ENCODE measurements around the gene TBKBP1.

Gene TBKBP1

DNA sequence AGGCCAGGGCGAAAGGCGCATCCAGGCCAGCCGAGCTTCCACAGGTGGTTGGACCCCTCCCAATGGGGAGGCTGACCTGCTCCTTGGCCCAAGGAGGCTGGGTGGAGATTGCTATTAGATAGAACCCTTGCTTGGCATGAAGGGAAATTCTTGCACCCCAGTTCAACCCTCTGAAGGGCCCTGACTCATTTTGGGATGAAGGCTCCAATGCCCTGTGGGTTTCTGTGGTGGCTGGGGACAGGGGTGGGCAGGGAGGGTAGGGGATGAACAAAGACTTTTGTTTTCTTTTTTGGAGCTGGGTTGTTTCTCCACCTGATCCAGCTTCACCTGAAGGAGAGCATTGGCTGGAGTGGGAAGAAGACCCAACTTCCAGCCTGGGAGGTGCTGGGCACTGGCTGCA is 22.4 kb downstream of the TBKBP1 start:
- DNase-seq = no peak

- no peak for DNase-seq
These were observed 23.3 kb downstream of the TBKBP1 start for GRCh38 chr17:47717261-47717697.

- DNase-seq = peak; percentile 47
These were observed 24.1 kb downstream of the TBKBP1 start for GRCh38 chr17:47717979-47718621.

- no peak for DNase-seq
These were observed 24.9 kb downstream of the TBKBP1 start for GRCh38 chr17:47718634-47719405.

DNA sequence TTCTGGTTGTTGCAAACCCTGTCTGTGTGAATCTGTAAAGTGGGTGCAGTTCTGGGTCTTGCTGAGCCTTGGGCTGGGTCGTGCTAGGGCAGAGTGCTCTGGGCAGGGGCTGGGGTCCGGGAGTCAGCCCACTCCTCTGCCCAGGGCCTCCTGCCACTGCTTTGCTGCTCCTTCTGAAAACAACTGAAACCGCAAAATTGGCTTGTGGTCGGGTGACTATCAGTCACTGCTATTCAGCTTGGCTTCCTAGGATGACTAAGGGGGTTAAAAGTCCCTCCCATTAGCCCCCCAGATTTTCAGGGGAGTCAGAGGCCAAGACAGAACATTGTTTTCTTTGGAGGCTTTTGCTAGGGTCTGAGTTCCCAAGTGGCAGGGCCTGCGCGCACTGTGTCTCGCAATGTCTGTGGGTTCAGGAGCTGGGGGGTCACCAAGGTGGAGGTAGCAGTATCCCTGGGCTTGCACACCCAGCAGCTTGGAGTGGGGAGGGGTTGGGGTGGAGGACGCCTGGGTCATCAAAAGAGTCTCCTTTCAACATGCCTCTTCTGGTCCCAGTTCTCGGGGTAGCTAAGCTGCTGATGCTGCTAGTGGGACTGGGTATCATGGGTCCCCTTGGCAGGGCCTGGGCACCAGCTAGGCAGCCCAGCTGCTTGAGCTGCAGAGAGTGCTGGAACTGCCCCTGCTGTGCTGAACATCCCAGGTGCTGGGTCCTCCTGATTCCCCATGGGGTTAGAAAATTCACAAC is 25.6 kb downstream of the TBKBP1 start:
- DNase-seq = no peak

- DNase-seq = no peak
These were observed 26.2 kb downstream of the TBKBP1 start for GRCh38 chr17:47720196-47720595.

DNA sequence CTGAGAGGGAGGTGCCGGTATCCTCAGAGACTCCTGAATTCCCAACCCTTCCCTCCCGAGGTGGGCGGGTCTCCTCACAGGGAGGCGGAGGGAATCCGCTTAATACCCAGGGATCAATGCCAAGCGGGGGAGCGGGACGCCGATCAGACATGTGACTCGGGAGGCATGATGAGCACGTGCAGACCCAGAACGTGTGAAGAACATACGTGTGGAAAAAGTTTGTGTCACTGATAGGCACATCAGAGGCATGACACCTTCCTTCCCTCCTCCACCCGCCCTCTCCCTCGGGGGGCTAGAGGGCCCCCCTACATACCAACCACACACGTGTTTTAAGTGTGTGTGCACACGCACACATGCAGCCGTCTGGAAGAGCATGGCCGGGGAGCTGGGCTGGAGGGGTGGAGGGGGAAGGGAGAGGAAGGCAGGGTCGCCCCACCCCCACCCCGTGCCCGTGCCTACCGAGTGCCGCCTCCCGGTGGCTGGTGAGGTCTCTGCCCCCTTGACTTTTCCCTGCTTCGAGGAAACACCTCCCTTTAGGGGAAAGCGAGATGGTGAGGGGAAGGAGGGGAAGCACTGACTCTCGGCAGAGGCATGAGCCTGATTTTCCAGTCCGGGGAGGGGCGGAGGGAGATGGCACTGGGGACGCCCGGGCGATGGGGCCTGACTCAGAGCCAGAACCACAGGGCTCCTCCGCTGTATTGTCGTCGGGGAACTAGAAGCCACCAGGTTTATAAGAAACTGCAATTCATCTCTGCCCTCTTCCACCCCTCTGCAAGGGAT is 27.0 kb downstream of the TBKBP1 start:
- no peak for DNase-seq

DNA sequence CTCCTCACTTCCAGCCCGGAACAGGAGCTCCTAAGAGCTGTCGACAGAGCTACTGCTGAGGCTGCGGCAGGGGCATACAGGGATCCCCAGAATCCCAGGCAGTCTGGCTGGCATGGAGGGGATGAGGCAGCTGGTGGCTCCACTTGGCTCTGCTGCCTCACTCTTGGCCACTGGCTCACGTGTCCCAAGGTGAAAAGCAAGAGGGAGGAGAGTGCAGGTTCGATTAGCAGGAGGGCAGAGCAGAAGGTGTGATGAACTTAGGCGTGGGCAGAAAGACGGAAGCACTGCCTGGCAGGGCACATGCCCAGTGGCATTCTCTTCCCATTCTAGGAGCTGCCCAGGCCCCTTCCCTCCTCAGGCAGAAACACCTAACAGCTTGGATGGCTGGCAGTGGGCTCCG is 27.8 kb downstream of the TBKBP1 start:
- no peak for DNase-seq

DNA sequence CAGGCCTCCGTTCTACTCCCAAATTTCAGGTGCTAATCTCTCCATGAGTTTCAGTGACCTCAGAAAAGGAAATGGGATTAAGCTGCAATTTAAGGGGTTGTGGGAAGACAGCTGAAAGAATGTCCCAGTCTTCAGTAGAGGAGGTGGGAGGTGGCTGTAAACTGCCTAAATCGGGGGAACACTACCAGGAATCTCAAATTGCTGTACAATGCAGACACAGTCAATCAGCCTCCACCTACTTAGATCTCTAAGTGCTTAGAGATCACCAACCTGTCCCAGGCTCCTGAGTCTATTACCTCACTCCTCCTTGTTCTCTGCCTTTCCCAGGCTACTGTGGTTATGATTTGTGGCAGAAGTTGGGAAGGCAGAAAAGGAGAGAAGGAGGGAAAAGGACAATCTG is 30.7 kb downstream of the TBKBP1 start:
- no peak for DNase-seq

- no peak for DNase-seq
These were observed 31.6 kb downstream of the TBKBP1 start for GRCh38 chr17:47725446-47726111.

DNA sequence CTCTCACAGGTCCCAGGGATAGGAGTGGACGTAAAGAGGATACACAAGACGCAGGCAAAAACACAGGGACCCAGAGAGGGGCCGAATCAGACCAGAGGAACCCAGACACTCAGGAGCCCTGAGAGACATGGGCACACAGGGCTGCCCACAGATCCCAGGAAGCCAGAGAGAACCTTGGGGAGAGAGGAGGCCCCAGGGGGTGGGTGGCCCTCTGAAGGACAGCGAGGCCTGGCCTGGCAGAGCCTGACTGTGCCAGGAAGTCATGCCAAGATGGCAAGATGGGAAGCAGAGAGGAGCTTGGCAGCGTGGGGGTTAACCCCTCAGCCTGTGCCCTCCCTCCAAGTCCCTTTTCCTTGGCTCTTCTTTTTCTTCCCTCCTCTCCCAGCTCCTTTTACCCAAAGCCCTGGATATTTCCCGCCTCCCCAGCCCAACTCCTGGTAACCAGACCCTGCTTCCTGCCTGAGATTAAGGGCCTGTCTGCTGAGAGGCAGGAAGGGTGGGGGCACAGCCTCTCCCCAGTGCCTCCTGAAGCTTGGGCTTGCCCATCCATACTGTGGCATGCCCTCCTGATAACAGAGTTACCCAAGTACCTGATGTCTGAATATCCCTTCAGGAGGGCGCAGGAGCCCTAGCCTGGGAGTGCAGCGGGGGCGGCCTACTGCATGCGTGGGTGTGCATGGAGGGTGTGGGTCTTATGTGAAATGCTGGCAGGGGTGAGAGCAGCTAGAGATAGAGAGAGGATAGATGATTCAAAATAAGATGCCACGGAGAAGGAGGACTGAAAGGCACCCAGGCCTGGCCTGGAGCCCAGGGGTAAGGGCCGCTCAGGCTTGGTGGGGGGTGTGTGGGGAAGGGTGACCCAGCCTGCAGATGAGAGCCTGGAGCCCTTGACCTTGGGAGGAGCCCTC is 33.1 kb downstream of the TBKBP1 start:
- no peak for DNase-seq

DNA sequence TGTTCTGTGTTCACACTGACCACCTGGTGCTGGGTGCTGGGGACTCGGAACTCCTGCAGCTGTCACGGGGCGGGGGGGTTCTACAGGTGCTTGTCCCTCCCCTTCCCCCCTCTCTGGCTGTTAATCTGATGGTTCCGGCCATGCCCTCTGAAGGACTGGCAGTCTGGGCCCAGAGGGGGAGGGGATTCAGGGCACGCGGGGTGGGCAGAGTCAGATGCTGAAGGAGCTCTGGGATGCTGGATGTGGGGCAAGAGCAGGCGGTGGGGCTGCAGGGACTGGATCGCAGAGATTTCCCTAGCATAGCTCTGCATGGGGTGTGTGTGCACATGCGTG is 33.7 kb downstream of the TBKBP1 start:
- DNase-seq = no peak

- DNase-seq = no peak
These were observed 34.4 kb downstream of the TBKBP1 start for GRCh38 chr17:47728214-47728877.

DNA sequence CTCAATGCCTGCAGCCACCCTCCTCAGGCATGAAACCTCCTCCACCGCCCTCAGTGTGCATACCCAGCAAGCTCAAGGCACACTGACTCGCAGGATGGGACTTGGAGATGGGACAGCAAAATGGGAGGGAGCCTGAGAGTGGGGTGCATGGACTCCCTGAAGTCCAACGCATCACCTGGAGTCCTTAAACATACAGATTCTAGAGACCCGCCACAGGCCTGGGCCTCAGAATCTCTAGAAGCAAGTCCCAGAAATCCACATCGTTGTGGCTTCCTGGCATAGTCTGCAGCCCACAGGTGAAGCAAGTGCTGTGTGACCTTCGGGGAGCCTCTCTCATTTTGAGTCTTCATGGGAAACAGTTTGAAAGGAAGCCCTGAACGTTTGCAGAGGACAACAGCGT is 35.5 kb downstream of the TBKBP1 start:
- no peak for DNase-seq

DNA sequence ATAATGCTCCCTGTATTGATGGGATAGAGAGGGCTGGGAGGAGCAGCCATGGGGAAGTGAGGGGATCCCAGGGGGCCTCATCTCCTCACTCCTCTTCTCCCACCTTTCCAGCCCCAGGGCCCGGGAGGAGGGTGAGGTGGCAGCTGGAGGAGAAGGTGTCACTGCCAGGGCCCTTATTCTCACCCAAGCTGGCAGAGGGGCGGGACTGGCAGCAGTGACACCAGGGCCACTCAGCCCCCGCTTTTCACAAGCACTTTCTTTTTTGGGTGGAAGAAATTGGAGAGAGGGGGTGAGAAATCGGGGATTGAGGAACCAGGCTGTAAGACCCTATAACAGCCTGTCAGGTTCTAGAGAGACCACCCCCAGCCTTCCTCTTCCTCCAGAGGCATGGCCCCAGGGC is 36.7 kb downstream of the TBKBP1 start:
- DNase-seq = no peak

DNA sequence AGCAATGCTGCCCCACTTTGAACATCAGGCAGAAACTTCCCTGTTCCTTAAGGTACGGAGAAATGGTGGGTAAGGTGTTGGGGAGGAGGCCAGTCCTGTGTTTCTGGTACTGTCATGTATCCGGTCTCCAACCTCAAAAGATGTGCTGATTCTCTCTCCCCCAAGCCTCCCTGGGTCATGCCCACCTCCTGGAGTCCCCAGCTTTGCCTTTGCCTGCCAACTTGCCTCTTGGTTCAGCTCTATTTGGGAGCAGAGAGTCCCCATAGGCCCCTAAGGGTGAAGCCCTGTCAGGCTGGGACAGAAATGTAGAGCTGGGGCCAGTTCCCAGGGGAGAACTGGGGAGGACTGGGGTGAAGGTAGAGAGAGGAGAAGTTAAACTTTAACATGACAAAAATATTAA is 37.4 kb downstream of the TBKBP1 start:
- no peak for DNase-seq

- DNase-seq = no peak
These were observed 38.6 kb downstream of the TBKBP1 start for GRCh38 chr17:47732399-47733046.

DNA sequence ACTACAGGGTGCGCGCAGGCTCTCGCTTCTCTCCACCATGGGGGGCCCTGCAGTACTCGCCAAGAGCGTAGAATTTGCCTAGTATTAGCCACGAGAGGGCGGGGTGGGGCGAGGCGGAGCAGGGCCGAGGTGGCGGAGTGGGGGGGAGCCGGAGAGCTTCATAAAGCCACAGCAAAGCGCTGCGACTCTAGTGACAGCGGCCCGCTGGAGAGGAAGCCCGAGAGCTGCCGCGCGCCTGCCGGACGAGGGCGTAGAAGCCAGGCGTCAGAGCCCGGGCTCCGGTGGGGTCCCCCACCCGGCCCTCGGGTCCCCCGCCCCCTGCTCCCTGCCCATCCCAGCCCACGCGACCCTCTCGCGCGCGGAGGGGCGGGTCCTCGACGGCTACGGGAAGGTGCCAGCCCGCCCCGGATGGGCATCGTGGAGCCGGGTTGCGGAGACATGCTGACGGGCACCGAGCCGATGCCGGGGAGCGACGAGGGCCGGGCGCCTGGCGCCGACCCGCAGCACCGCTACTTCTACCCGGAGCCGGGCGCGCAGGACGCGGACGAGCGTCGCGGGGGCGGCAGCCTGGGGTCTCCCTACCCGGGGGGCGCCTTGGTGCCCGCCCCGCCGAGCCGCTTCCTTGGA is 39.2 kb downstream of the TBKBP1 start, which contains the start of gene TBX21:
TSS of gene TBX21 (plus strand) at position 190 of the 627 bp plus-strand sequence. CDS start at position 409, 219 bp downstream.
- DNase-seq = peak; percentile 61

GRCh38 chr17:47733674-47734410 is 39.9 kb downstream of the TBKBP1 start:
- DNase-seq = no peak
